HepG2 (cell line): ENCODE results near the gene LRR1. TPM values are rescaled to one million over a fixed set of nuclear protein-coding genes. Genes with fewer than 3 reads are reported as not detected.

Experiments used
- ARNT ChIP-seq: fragments of 450-650 bp; IDR thresholded peaks from 2 replicates; pipeline ENCODE4 v1.6.1; 2017
- ATM ChIP-seq: fragments of 450-650 bp; IDR thresholded peaks from 2 replicates; pipeline ENCODE4 v1.7.1; 2017; ENCODE audit warnings: mild to moderate bottlenecking, borderline replicate concordance
- CAMTA2 ChIP-seq: sonication (generic); formaldehyde crosslinking; IDR thresholded peaks from 2 replicates; pipeline ENCODE4 v1.4.0; 2020; ENCODE audit warnings: mild to moderate bottlenecking, missing genetic modification reagents, borderline replicate concordance
- ETV6 ChIP-seq: sonication (generic); formaldehyde crosslinking; conservative IDR thresholded peaks from 2 replicates; pipeline ENCODE4 v1.4.0; 2020; ENCODE audit warnings: missing genetic modification reagents
- FOXA1 ChIP-seq, 2 experiments: fragments of 450-650 bp in 1 of 2; sonication (generic) in 1 of 2; formaldehyde crosslinking in 1 of 2; IDR thresholded peaks; 2 replicates each; pipeline versions ENCODE4 v1.4.0 to v1.6.1; 2016 to 2020; ENCODE audit warnings: missing genetic modification reagents in 1 of 2
- ISX ChIP-seq: sonication (generic); formaldehyde crosslinking; conservative IDR thresholded peaks from 2 replicates; pipeline ENCODE4 v1.5.0; 2020; ENCODE audit warnings: missing genetic modification reagents
- MTF1 ChIP-seq: sonication (generic); formaldehyde crosslinking; IDR thresholded peaks from 2 replicates; pipeline ENCODE4 v1.5.0; 2020; ENCODE audit warnings: missing genetic modification reagents
- SIN3B ChIP-seq: fragments of 150-350 bp; IDR thresholded peaks from 2 replicates; pipeline ENCODE4 v1.6.1; 2014; ENCODE audit warnings: low read length
- SOX6 ChIP-seq, 2 experiments: fragments of 450-650 bp in 1 of 2; sonication (generic) in 1 of 2; formaldehyde crosslinking in 1 of 2; IDR thresholded peaks; 2 replicates each; pipeline versions ENCODE4 v1.4.0 to v1.6.1; 2017 to 2020; ENCODE audit warnings: antibody characterized with exemption in 1 of 2, mild to moderate bottlenecking in 1 of 2, missing genetic modification reagents in 1 of 2
- STAT5B ChIP-seq: sonication (generic); formaldehyde crosslinking; IDR thresholded peaks from 2 replicates; pipeline ENCODE4 v1.4.0; 2020; ENCODE audit warnings: missing genetic modification reagents
- TCF12 ChIP-seq, 2 experiments: fragments of 450-650 bp in 1 of 2; sonication (generic) in 1 of 2; formaldehyde crosslinking in 1 of 2; IDR thresholded peaks; 2 replicates each; pipeline versions ENCODE4 v1.6.1 to v1.8.0; 2017 to 2022; ENCODE audit warnings: antibody characterized with exemption in 1 of 2, mild to moderate bottlenecking in 1 of 2, missing genetic modification reagents in 1 of 2, moderate library complexity in 1 of 2
- TOE1 ChIP-seq: sonication (generic); formaldehyde crosslinking; IDR thresholded peaks from 2 replicates; pipeline ENCODE4 v1.4.0; 2020; ENCODE audit warnings: mild to moderate bottlenecking, missing genetic modification reagents
- ZC3H13 ChIP-seq: sonication (generic); formaldehyde crosslinking; IDR thresholded peaks from 2 replicates; pipeline ENCODE4 v1.8.1; 2023; ENCODE audit warnings: mild to moderate bottlenecking, missing genetic modification reagents, moderate library complexity
- ZNF205 ChIP-seq: IDR thresholded peaks from 2 replicates; pipeline ENCODE4 v1.6.1; 2018; ENCODE audit warnings: missing biosample characterization, missing genetic modification reagents
- ZNF234 ChIP-seq: sonication (generic); formaldehyde crosslinking; conservative IDR thresholded peaks from 2 replicates; pipeline ENCODE4 v1.5.1; 2020; ENCODE audit warnings: mild to moderate bottlenecking, missing genetic modification reagents
- ZSCAN29 ChIP-seq: sonication (generic); formaldehyde crosslinking; conservative IDR thresholded peaks from 2 replicates; pipeline ENCODE4 v1.4.0; 2020; ENCODE audit warnings: mild to moderate bottlenecking, missing genetic modification reagents
- polyA plus RNA-seq, 8 experiments: library from polyadenylated mRNA; depleted of rRNA in 3 of 8; stranded (reverse) in 7 of 8; unstranded in 1 of 8; fragments of >200 nt; fragmentation: Illumina TruSeq in 4 of 8; extraction: Trizol in 4 of 8; gene quantifications; 2 replicates each; pipeline versions ENCODE4 v1.2.1 to v1.2.3, GENCODE V29; 2011 to 2016; ENCODE audit warnings: low read depth in 4 of 8, missing spikeins in 1 of 8, mixed read lengths in 1 of 8; ENCODE audit not compliant: insufficient read depth in 1 of 8
- total RNA-seq, 5 experiments: library from RNA; depleted of rRNA; stranded (reverse); fragments of >200 nt; fragmentation: Illumina TruSeq; extraction: Trizol; gene quantifications; 2 replicates each; pipeline ENCODE4 v1.2.3, GENCODE V29; 2016; ENCODE audit warnings: low read depth in 1 of 5
- TF ChIP-seq, protein P1 (sequence below): sonication (generic); formaldehyde crosslinking; conservative IDR thresholded peaks from 2 replicates; pipeline ENCODE4 v1.8.0; 2022; ENCODE audit warnings: missing genetic modification reagents
- TF ChIP-seq, protein P2 (sequence below): sonication (generic); formaldehyde crosslinking; IDR thresholded peaks from 2 replicates; pipeline ENCODE4 v1.5.0; 2020; ENCODE audit warnings: missing genetic modification reagents
- TF ChIP-seq, protein P3 (sequence below): sonication (generic); formaldehyde crosslinking; IDR thresholded peaks from 2 replicates; pipeline ENCODE4 v1.4.0; 2020; ENCODE audit warnings: mild to moderate bottlenecking, missing genetic modification reagents
- TF ChIP-seq, protein P4 (sequence below): sonication (generic); formaldehyde crosslinking; IDR thresholded peaks from 2 replicates; pipeline ENCODE4 v1.5.0; 2020; ENCODE audit warnings: missing genetic modification reagents

The LRR1 gene
- total and polyA plus RNA-seq, 2 of the 13 experiments (the other 11 are each of a cell fraction or from before 2014, with no cell fraction given) = 7.0 to 36.2 TPM

DNA sequence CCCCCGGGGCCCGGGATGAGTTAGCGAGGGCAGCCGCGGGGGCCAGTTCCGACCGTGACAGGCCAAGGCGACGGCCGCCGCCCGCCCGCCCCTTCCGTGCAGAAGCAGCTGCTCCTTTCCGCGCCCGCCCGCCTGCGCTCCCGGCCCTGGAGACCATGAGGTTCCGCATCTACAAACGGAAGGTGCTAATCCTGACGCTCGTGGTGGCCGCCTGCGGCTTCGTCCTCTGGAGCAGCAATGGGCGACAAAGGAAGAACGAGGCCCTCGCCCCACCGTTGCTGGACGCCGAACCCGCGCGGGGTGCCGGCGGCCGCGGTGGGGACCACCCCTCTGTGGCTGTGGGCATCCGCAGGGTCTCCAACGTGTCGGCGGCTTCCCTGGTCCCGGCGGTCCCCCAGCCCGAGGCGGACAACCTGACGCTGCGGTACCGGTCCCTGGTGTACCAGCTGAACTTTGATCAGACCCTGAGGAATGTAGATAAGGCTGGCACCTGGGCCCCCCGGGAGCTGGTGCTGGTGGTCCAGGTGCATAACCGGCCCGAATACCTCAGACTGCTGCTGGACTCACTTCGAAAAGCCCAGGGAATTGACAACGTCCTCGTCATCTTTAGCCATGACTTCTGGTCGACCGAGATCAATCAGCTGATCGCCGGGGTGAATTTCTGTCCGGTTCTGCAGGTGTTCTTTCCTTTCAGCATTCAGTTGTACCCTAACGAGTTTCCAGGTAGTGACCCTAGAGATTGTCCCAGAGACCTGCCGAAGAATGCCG is 22.6 kb downstream of the LRR1 start (continued):
- TF ChIP-seq MTF1 (CRISPR knock-in tag) (0 out of 2 replicates have a peak, but pooled peaks have one; percentile 11), ISX (CRISPR knock-in tag) (0 out of 2 replicates have a peak, but pooled peaks have one; percentile 54), ATM (no peak), SIN3B (no peak), SOX6 (IDR thresholded peaks at IDR 0.05) (no peak), SOX6 (CRISPR knock-in tag; IDR thresholded peaks at IDR 0.05) (0 out of 2 replicates have a peak, but pooled peaks have one; percentile 1), STAT5B (CRISPR knock-in tag) (no peak), ZNF234 (CRISPR knock-in tag) (peak; percentile 5; the same call in 1 of the 2 replicates), TOE1 (CRISPR knock-in tag) (no peak), ZNF205 (no peak), ZSCAN29 (no peak), ARNT (no peak), ETV6 (no peak), ZC3H13 (CRISPR knock-in tag) (peak; percentile 56; the same call in 1 of the 2 replicates), TCF12 (IDR thresholded peaks at IDR 0.05) (no peak), TCF12 (CRISPR knock-in tag; IDR thresholded peaks at IDR 0.05) (no peak), CAMTA2 (no peak), FOXA1 (IDR thresholded peaks at IDR 0.05) (no peak), FOXA1 (CRISPR knock-in tag; IDR thresholded peaks at IDR 0.05) (no peak)
- TF ChIP-seq, protein P1, sequence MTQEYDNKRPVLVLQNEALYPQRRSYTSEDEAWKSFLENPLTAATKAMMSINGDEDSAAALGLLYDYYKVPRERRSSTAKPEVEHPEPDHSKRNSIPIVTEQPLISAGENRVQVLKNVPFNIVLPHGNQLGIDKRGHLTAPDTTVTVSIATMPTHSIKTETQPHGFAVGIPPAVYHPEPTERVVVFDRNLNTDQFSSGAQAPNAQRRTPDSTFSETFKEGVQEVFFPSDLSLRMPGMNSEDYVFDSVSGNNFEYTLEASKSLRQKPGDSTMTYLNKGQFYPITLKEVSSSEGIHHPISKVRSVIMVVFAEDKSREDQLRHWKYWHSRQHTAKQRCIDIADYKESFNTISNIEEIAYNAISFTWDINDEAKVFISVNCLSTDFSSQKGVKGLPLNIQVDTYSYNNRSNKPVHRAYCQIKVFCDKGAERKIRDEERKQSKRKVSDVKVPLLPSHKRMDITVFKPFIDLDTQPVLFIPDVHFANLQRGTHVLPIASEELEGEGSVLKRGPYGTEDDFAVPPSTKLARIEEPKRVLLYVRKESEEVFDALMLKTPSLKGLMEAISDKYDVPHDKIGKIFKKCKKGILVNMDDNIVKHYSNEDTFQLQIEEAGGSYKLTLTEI = no peak
- TF ChIP-seq, protein P2, sequence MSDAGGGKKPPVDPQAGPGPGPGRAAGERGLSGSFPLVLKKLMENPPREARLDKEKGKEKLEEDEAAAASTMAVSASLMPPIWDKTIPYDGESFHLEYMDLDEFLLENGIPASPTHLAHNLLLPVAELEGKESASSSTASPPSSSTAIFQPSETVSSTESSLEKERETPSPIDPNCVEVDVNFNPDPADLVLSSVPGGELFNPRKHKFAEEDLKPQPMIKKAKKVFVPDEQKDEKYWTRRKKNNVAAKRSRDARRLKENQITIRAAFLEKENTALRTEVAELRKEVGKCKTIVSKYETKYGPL (CRISPR knock-in tag) = no peak
- TF ChIP-seq, protein P3, sequence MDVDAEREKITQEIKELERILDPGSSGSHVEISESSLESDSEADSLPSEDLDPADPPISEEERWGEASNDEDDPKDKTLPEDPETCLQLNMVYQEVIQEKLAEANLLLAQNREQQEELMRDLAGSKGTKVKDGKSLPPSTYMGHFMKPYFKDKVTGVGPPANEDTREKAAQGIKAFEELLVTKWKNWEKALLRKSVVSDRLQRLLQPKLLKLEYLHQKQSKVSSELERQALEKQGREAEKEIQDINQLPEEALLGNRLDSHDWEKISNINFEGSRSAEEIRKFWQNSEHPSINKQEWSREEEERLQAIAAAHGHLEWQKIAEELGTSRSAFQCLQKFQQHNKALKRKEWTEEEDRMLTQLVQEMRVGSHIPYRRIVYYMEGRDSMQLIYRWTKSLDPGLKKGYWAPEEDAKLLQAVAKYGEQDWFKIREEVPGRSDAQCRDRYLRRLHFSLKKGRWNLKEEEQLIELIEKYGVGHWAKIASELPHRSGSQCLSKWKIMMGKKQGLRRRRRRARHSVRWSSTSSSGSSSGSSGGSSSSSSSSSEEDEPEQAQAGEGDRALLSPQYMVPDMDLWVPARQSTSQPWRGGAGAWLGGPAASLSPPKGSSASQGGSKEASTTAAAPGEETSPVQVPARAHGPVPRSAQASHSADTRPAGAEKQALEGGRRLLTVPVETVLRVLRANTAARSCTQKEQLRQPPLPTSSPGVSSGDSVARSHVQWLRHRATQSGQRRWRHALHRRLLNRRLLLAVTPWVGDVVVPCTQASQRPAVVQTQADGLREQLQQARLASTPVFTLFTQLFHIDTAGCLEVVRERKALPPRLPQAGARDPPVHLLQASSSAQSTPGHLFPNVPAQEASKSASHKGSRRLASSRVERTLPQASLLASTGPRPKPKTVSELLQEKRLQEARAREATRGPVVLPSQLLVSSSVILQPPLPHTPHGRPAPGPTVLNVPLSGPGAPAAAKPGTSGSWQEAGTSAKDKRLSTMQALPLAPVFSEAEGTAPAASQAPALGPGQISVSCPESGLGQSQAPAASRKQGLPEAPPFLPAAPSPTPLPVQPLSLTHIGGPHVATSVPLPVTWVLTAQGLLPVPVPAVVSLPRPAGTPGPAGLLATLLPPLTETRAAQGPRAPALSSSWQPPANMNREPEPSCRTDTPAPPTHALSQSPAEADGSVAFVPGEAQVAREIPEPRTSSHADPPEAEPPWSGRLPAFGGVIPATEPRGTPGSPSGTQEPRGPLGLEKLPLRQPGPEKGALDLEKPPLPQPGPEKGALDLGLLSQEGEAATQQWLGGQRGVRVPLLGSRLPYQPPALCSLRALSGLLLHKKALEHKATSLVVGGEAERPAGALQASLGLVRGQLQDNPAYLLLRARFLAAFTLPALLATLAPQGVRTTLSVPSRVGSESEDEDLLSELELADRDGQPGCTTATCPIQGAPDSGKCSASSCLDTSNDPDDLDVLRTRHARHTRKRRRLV (CRISPR knock-in tag) = no peak
- TF ChIP-seq, protein P4, sequence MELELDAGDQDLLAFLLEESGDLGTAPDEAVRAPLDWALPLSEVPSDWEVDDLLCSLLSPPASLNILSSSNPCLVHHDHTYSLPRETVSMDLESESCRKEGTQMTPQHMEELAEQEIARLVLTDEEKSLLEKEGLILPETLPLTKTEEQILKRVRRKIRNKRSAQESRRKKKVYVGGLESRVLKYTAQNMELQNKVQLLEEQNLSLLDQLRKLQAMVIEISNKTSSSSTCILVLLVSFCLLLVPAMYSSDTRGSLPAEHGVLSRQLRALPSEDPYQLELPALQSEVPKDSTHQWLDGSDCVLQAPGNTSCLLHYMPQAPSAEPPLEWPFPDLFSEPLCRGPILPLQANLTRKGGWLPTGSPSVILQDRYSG (CRISPR knock-in tag) = no peak
